GM21529 (cell line): ENCODE measurements around the gene FURIN.
A peak's percentile ranks its signal among the peaks of the same experiment; 100 is the strongest.
"Not testable (repeated sequence)": the region's sequence is repeated elsewhere in the genome, so short reads cannot be mapped to it uniquely, and the experiment has no call there.

Source experiments
- ATAC-seq: cut with Tn5 transposase; IDR thresholded peaks from one replicate; pipeline ENCODE4 v1.9.1; 2021; ENCODE audit not compliant: unreplicated experiment

FURIN gene

DNA sequence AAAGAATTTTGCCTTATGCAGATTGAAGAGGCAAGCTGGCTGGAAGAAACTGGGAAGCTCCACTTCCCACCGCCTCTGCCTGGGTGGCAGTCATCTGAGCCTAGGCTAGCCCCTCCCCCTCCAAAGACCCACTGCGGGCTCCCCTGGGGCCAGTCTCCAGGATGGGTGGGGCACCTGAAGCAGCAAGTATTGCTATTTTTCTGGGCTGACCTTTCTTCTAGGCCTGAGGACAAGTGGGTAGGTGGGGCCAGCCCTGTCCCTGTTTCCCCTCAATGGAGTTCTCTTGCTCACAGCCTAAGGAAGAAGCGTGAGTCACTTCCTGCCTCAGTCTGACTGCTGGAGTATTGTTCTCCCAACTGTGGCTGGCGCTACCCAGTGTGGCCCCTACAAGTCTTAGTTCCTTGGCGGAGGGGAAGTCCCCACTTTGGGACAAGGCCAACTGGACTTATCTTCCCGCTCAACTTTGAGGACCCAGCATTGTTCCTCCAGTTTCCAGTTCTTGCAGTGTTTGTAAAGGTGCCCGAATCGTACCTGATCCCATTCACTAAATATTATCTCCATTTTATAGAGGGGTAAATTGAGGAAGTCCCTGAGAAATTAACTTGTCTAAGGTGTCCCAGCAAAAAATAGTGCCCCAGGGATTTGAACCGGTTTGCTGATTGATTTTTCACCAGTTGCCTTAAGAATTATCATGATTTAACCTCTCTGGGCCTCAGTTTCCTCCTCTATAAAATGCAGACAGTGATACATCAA lies 1.4 kb downstream of the FURIN start:
- ATAC-seq = no peak

GRCh38 chr15:90870354-90871138 lies 2.2 kb downstream of the FURIN start:
- ATAC-seq = no peak

GRCh38 chr15:90871139-90871715 lies 2.8 kb downstream of the FURIN start:
- no peak for ATAC-seq

DNA sequence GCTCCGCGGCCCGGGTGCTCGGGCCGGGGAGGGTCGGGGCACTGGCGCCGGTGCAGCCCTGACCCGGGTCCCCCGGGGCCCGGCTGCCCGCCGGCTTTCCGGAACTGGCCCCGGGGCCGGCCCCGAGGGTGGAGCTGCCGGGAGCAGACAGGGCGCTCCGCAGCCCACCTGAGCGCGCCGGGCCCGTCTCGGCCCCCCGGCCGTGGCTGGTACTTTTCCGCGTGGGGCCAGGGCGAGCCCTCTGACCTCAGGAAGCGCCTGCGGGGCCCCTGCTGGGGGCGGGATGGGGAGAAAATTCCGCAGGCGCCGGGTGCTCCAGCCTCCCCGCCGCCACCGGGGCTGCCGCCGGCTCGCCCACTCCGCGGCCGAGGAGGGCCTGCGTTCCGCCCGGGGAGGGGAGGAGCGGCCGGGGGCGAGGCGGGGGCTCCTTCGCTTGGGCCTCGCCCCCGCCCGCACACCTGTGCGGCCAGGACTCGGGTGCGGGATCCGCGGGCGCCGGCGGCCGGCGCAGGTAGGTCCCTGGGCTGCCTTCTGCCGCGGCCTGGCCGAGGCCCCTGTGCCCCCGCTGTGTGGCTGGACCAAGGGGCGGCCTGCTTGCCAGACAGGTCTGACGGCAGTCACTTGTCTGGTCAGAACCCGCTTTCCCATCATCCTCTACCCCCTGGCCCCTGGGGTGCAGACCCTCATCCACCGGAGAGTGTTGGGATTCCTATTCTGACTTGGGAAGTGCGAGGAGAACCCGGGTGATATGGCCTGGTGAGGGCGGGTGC lies 3.5 kb downstream of the FURIN start:
- no peak for ATAC-seq

- peak; percentile 32 for ATAC-seq
These were observed 4.2 kb downstream of the FURIN start for GRCh38 chr15:90872486-90873184.

GRCh38 chr15:90873488-90873997 lies 5.2 kb downstream of the FURIN start:
- no peak for ATAC-seq

DNA sequence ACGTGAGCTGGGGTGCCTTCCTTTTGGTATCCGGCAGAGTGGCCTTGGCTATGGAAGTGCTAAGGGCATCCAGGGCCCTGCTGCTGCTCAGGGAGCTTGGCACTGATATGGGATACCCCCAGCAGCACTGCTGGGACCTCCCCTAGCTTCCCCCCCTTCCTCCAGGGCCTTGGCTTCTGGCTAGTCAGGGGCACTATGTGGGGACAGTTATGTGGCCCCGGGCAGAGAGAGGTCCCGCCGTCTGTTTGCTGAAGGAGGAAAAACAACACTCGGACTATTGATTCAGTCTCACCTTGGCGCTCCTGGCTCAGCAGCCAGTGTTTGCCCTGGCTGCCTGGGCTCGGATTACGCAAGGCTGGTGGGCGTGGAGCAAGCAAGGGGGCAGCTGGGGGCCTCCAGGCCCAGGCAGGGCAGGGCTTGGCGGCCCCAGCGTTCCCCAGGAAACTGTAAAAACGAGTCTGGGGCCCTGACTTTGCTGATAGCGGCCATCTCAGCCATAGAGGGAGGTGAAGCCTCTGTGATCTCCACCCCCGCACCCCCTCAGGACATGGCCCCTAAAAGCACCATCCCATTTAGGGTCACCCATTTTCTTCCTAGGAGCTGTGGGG lies 5.7 kb downstream of the FURIN start:
- no peak for ATAC-seq

DNA sequence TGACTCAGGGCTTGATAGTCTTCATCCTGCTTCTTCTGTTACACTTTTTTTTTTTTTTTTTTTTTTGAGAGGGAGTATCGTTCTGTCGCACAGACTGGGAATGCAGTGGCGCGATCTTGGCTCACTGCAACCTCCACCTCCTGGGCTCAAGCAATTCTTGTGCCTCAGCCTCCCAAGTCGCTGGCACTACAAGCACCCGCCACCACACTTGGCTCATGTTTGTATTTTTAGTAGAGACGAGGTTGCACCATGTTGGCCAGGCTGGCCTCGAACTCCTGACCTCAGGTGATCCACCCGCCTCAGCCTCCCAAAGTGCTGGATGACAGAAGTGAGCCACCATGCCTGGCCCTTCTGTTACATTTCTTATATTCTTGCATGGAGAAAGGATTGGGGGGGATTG lies 6.6 kb downstream of the FURIN start:
- not testable (repeated sequence) for ATAC-seq

GRCh38 chr15:90875549-90875981 lies 7.2 kb downstream of the FURIN start:
- ATAC-seq = no peak

DNA sequence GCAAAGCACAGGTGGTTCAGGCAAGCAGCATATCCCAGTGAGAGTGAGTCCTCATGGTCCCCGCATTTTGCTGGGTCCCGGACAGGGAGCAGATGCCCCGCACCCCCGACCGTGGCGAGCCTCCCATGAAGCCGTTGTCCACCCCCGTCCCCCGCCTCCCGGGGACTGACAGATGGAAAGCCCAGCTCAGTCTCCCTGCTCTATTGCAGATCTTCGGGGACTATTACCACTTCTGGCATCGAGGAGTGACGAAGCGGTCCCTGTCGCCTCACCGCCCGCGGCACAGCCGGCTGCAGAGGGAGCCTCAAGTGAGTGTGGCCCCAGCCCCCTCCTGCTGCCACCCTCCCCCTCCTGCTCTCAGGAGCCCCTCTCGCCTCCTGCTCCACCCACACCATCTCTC lies 7.7 kb downstream of the FURIN start:
- no peak for ATAC-seq

DNA sequence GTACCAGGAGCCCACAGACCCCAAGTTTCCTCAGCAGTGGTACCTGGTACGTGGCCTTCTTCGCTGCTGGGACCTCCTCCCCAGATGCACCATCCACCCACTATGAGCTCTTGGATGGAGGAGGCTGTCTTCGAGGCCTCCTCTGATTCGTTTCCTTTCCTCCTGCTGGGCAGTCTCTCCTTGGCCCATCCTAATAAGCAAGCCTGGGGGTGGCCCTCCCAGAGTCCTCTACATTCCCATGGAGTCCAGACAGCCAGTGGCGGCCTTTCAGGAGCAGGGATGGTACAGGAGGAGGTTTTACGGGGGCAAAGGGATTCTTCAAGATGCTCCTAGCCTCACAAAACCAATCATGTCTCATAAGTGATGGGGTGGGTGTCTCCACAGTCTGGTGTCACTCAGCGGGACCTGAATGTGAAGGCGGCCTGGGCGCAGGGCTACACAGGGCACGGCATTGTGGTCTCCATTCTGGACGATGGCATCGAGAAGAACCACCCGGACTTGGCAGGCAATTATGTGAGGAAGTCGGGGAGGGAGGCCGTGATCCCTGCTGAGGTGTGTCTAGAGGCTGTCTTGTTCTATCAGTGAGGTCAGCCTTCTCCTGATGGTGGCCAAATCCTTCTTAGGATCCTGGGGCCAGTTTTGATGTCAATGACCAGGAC lies 8.3 kb downstream of the FURIN start:
- no peak for ATAC-seq

DNA sequence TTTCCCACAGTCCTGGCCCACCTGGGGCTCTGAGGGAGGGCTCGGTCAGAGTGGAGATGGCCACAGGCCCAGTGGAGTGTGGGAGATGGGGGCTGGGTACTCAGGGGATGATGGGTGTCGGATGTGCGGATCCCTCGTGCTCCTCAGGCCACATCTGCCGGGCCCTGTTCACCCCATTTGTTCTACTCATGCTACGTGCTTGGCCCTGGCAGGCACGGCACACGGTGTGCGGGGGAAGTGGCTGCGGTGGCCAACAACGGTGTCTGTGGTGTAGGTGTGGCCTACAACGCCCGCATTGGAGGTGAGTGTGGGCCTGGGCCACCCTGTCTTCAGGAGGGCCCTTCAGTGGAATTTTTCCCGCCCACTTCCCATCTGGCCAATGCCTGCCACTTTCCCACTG lies 8.9 kb downstream of the FURIN start:
- no peak for ATAC-seq

DNA sequence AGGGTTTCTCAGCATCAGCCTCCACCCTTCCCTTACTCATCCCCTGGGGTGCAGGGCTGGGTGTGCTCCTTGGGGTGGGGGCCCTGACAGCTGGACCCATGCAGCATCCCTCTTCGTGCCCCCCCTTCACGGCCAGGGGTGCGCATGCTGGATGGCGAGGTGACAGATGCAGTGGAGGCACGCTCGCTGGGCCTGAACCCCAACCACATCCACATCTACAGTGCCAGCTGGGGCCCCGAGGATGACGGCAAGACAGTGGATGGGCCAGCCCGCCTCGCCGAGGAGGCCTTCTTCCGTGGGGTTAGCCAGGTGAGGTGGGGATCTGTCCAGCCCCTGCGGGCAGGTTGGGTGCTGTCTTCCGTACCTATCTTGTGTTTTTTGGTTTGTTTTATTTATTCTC lies 9.6 kb downstream of the FURIN start:
- no peak for ATAC-seq

DNA sequence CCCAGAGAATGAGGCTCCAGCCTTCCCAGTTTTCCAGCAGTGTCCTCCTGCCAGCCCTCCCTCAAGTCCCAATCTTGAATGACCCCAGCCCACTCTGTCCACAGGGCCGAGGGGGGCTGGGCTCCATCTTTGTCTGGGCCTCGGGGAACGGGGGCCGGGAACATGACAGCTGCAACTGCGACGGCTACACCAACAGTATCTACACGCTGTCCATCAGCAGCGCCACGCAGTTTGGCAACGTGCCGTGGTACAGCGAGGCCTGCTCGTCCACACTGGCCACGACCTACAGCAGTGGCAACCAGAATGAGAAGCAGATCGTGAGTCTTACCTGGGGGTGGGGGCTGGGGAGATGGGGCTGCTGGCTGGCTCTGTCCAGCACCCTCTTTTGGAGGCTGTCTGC lies 10.3 kb downstream of the FURIN start:
- no peak for ATAC-seq

DNA sequence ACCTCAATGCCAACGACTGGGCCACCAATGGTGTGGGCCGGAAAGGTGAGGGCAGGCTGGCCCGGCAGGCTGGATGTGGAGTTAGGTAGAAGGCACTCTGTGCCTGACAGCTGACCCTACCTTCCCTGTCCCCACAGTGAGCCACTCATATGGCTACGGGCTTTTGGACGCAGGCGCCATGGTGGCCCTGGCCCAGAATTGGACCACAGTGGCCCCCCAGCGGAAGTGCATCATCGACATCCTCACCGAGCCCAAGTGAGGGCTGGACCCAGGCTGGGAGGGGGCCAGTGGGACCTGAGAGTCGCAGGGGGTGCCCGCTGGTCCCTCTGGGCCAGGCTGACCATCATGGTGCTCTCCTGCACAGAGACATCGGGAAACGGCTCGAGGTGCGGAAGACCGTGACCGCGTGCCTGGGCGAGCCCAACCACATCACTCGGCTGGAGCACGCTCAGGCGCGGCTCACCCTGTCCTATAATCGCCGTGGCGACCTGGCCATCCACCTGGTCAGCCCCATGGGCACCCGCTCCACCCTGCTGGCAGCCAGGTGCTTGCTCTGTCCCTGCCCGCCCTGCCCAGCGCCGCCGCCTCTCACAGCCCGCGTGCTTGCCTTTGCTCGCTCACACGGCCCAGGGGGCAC lies 11.5 kb downstream of the FURIN start:
- ATAC-seq = no peak

GRCh38 chr15:90880381-90881145 lies 12.2 kb downstream of the FURIN start:
- ATAC-seq = no peak

DNA sequence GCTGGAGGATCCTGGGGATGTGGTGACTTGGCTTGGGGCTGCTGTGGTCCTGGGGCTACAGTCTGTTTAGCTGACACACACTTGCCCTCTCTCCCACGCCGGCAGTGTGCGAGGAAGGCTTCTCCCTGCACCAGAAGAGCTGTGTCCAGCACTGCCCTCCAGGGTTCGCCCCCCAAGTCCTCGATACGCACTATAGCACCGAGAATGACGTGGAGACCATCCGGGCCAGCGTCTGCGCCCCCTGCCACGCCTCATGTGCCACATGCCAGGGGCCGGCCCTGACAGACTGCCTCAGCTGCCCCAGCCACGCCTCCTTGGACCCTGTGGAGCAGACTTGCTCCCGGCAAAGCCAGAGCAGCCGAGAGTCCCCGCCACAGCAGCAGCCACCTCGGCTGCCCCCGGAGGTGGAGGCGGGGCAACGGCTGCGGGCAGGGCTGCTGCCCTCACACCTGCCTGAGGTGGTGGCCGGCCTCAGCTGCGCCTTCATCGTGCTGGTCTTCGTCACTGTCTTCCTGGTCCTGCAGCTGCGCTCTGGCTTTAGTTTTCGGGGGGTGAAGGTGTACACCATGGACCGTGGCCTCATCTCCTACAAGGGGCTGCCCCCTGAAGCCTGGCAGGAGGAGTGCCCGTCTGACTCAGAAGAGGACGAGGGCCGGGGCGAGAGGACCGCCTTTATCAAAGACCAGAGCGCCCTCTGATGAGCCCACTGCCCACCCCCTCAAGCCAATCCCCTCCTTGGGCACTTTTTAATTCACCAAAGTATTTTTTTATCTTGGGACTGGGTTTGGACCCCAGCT lies 13.0 kb downstream of the FURIN start:
- ATAC-seq = no peak
